Heart left ventricle (tissue), 16 donors: Measurements from ENCODE around the gene TEKT4. TPM values are rescaled to one million over a fixed set of nuclear protein-coding genes. Genes with fewer than 3 reads are reported as not detected.
"Not testable (repeated sequence)": the region's sequence is repeated elsewhere in the genome, so short reads cannot be mapped to it uniquely, and the experiment has no call there.

Source experiments
- ATAC-seq, 4 donors: fragments of 200-7000 bp; cut with Tn5 transposase; one replicate each; pipeline ENCODE4 v1.9.1; 2020 to 2022; ENCODE audit warnings: moderate library complexity in 4 of 4, mild to moderate bottlenecking in 3 of 4, moderate number of reproducible peaks in 1 of 4
- DNase-seq, 5 donors: peaks; one replicate each; pipeline ENCODE4 v3.0.0-alpha.2; 2020
- H3K27ac ChIP-seq, 12 donors: fragments of 200-600 bp; sonication (generic) in 4 of 12; one replicate each; pipeline versions ENCODE4 v1.5.0 to v1.8.0; 2016 to 2022; ENCODE audit warnings: mild to moderate bottlenecking in 2 of 12
- H3K27me3 ChIP-seq, 9 donors: fragments of 200-600 bp; sonication (generic) in 2 of 9; one replicate each; pipeline versions ENCODE4 v1.5.1 to v1.8.0; 2016 to 2022; ENCODE audit warnings: mild to moderate bottlenecking in 3 of 9
- H3K36me3 ChIP-seq, 9 donors: fragments of 200-600 bp; sonication (generic) in 2 of 9; one replicate each; pipeline versions ENCODE4 v1.5.0 to v1.8.0; 2018 to 2022; ENCODE audit warnings: mild to moderate bottlenecking in 2 of 9
- H3K4me1 ChIP-seq, 12 donors: fragments of 200-600 bp; sonication (generic) in 4 of 12; one replicate each; pipeline versions ENCODE4 v1.5.0 to v1.8.0; 2016 to 2022; ENCODE audit warnings: mild to moderate bottlenecking in 3 of 12
- H3K4me3 ChIP-seq, 12 donors: fragments of 200-600 bp; sonication (generic) in 4 of 12; one replicate each; pipeline versions ENCODE4 v1.5.0 to v1.8.0; 2017 to 2022; ENCODE audit warnings: mild to moderate bottlenecking in 9 of 12, moderate library complexity in 4 of 12
- H3K9me3 ChIP-seq, 12 donors: fragments of 200-600 bp; sonication (generic) in 4 of 12; one replicate each; pipeline versions ENCODE4 v1.5.0 to v1.8.0; 2016 to 2022; ENCODE audit warnings: mild to moderate bottlenecking in 1 of 12
- CTCF ChIP-seq, 12 donors: fragments of 200-600 bp; sonication (generic) in 4 of 12; IDR thresholded peaks; one replicate each; pipeline versions ENCODE4 v1.5.0 to v1.8.0; 2018 to 2022; ENCODE audit warnings: antibody characterized with exemption in 12 of 12, mild to moderate bottlenecking in 5 of 12
- POLR2A ChIP-seq, 2 donors: fragments of 450-650 bp; IDR thresholded peaks; one replicate each; pipeline ENCODE4 v1.6.1; 2017; ENCODE audit warnings: antibody characterized with exemption in 2 of 2, mild to moderate bottlenecking in 2 of 2, moderate library complexity in 2 of 2
- WGBS, 4 donors: extraction: QIAGEN DNeasy Blood & Tissue Kit in 2 of 4; methylation state at CpG; one replicate each; pipeline versions ENCODE4 v1.1.5 to v1.1.7; 2013 to 2018; 5-methylcytosine and 5-hydroxymethylcytosine counted together
- intact Hi-C, 10 donors: fragments of 100-400 bp; cut with DNase I; formaldehyde crosslinking; loops; one replicate each; pipeline versions ENCODE4 v1.11.1 to v1.14.2; 2022
- polyA plus RNA-seq, 2 donors: library from polyadenylated mRNA; stranded (reverse); fragments of 200-250 nt; gene quantifications; one replicate each; pipeline ENCODE4 v1.2.3, GENCODE V29; 2013
- total RNA-seq, 9 donors: library from RNA; depleted of rRNA in 2 of 9; stranded (reverse); fragments of >200 nt in 2 of 9; fragmentation: NEBNext Ultra II Directional in 3 of 9; extraction: Animal tissue kit (Norgen Biotek cat#: 25700) in 3 of 9; gene quantifications; one replicate each; pipeline versions ENCODE4 v1.1.0 to v1.2.4, GENCODE V29; 2016 to 2023
- donor health status: ischemic (EF 13 %, LVEDD 7.1; RV severe dilation, severe dysfunction).
- donor health status: healthy with polysubstance abuse.
- donor health status: DM: no; HTN: yes; CAD: no.
- donor health status: DM: no; HTN: no; CAD: no.
- donor health status: ischemic (EF 25% LVEDD 6.9; RV normal size, moderate dysfunction).
- donor health status: ischemic (EF 25% LVEDD 5.7; RV mildly dilated, moderate dysfunction).
- donor health status: healthy.
- donor health status: DM: yes; HTN: yes; CAD: no.
- donor health status: ischemic (EF 35%, LVEDD 5.7; RV mildly dilated, moderate dysfunction).
- donor health status: nonischemic (EF 11% LVEDD 7.7; RV severe dilation, severe dysfunction).
- donor health status: DM: yes; HTN: yes; CAD: no.
- donor health status: PGD.
- donor health status: ischemic (EF 29% LVEDD 5.4; RV normal size, mild dysfunction).
- donor health status: nonischemic (EF 23%, LVEDD 6.1; RV moderate dilation, normal function).

The TEKT4 gene
- total and polyA plus RNA-seq, 11 donors, result 0.16 to 0.45 (median 0.25) TPM; not detected in 6

DNA sequence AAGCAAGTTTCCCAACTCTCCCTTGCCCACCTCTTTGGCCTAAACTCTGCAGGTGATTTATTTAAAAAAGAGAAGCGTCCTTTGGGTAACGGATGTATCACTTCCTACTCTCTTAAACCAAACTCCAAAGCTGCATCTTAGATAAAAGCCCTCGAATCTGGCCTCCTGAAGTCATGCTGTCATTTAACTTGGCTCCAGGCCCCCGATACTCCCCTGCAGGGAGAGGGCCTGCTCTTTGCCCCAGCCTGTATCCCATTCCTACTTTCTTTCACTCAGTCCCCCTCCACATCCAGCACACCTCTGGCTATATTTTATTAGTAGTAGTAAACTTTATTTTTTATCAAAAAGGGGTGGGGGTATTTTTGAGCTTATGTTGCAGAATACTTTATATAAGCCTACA, 19.0 kb downstream of the TEKT4 start:
- DNase-seq (no peak), ATAC-seq (no peak)
- WGBS, 4 donors, result 19 to 29% (median 23%) methylated on average over 4 of the region's 4 CpGs
- H3K27me3 ChIP-seq, result peaks cover 0 to 28% (median 5%) of the 10 kb centered on the region in 9 donors
- H3K36me3 ChIP-seq, result no peaks in the 10 kb centered on the region
- H3K4me1 ChIP-seq, result no peaks in the 10 kb centered on the region
- no peak for TF ChIP-seq CTCF (IDR thresholded peaks at IDR 0.05)
- TF ChIP-seq POLR2A (IDR thresholded peaks at IDR 0.05), result no peak
- intact Hi-C loops, result no loop called here
- no peak overlapping the region for H3K27ac ChIP-seq
- H3K4me3 ChIP-seq, result no peak overlapping the region
- no peaks in the 10 kb centered on the region for H3K9me3 ChIP-seq

GRCh38 chr2:94895273-94895672, 24.0 kb downstream of the TEKT4 start:
- intact Hi-C loops, H3K4me3 ChIP-seq, H3K9me3 ChIP-seq, ATAC-seq, H3K27ac ChIP-seq, DNase-seq, H3K4me1 ChIP-seq, H3K36me3 ChIP-seq: not testable (repeated sequence)
- 57 to 68% (median 63%) methylated on average over 7 of the region's 7 CpGs for WGBS, 4 donors
- peaks cover 0 to 34% (median 6%) of the 10 kb centered on the region in 9 donors for H3K27me3 ChIP-seq

DNA sequence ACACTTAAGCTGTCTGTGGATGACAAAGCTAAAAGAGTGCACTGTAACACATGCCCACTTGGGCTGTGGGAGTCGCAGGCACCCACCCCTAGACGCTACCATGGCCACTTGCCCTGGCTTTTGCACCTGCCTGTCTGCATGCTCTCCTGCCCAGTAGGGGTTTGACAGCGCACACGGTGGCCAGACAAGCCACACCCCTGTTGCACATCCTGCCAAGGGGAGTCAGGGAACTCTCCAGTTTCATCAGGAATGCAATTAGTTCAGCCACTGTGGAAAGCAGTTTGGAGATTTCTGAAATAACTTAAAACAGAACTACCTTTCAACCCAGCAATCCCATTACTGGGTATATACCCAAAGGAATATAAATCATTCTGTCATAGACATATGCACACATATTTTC, 35.7 kb downstream of the TEKT4 start:
- H3K9me3 ChIP-seq, intact Hi-C loops, H3K4me1 ChIP-seq, ATAC-seq, H3K4me3 ChIP-seq, H3K27ac ChIP-seq, H3K27me3 ChIP-seq, DNase-seq, H3K36me3 ChIP-seq: not testable (repeated sequence)
- WGBS, 4 donors, result 69 to 87% (median 78%) methylated on average over 4 of the region's 4 CpGs

GRCh38 chr2:94923196-94923595, 52.0 kb downstream of the TEKT4 start:
- TF ChIP-seq POLR2A (IDR thresholded peaks at IDR 0.05) (no peak), CTCF (IDR thresholded peaks at IDR 0.05) (no peak)
- peaks cover 0 to 7% (median 0%) of the 10 kb centered on the region in 12 donors for H3K9me3 ChIP-seq
- 78 to 79% (median 78%) methylated on average over 11 of the region's 11 CpGs for WGBS, 4 donors
- no peak overlapping the region for H3K27ac ChIP-seq
- intact Hi-C loops, result no loop called here
- no peak overlapping the region for H3K4me3 ChIP-seq
- no peaks in the 10 kb centered on the region for H3K4me1 ChIP-seq
- H3K27me3 ChIP-seq, result peaks cover 0 to 14% (median 0%) of the 10 kb centered on the region in 9 donors
- DNase-seq (no peak), ATAC-seq (no peak)
- H3K36me3 ChIP-seq, result no peaks in the 10 kb centered on the region

DNA sequence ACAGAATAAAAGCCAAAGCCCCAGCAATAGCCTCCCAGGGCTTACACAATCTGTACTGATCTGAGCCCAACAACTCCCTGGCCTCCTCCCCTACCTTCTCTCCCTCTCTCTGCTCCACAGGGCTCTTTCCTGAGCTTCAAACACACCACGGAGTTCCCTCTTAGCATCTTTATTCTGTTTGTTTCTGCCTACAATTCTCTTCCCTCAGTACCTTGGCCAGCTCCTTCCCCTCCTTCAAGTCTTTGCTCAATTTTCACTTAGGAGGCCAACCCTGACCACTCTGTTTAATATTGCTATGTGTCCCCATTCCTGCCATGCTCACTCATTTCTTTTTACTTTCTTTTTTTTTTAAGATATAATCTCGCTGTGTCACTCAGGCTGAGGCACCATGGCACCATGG, 53.8 kb downstream of the TEKT4 start:
- H3K27me3 ChIP-seq, H3K36me3 ChIP-seq, H3K27ac ChIP-seq, DNase-seq, ATAC-seq, H3K4me1 ChIP-seq, H3K9me3 ChIP-seq, intact Hi-C loops, H3K4me3 ChIP-seq: not testable (repeated sequence)
- 19 to 32% (median 26%) methylated on average over 2 of the region's 2 CpGs for WGBS, 4 donors

Other genes starting within 250 kb of the TEKT4 start
- gene MAL, start 154.3 kb downstream of the TEKT4 start, total RNA-seq, result 10 to 100 TPM in 2 of 9 donors, 1 to 10 TPM in 6, under 1 TPM in 1; 0.97 to 12.7 (median 3.5) TPM
- 1 to 10 TPM; 2.3 to 8.4 TPM for gene MAL, start 154.3 kb downstream of the TEKT4 start, polyA plus RNA-seq